ENCODE measurements around the gene PNPLA1.
A peak's percentile ranks its signal among the peaks of the same experiment; 100 is the strongest.

The PNPLA1 gene

GRCh38 chr6:36269834-36270705 lies at the start of gene PNPLA1:
Gene PNPLA1, plus strand, starts transcription at chr6:36270060. Its CDS starts 400 bp downstream, at chr6:36270460.
- no peak for DNase-seq (ENCODE audit: low read depth)

DNA sequence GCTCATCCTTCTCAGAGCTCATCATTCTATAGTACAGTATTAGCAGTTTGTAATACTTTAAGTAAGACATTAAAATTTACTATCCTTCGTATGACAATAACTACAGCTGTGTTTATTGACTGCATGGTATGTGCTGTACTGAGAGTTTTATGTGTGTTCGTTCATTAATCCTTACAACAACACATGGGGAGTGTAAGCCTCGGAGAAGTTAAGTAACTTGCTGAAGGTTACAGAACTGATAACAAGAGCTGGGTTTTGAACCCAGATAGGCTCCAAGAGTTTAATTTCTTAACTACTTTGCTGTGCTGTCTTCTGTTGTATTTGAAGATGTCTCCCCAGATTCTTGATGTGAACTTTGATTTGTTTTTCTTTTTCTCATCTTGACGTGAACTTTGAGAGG lies 49.6 kb upstream of the PNPLA1 start:
- DNase-seq (ENCODE audit: low read depth): no peak

- no peak for DNase-seq (ENCODE audit: low read depth)
Measured at GRCh38 chr6:36221674-36222073, 48.2 kb upstream of the PNPLA1 start.

- no peak for DNase-seq (ENCODE audit: low read depth)
Measured at GRCh38 chr6:36222924-36223323, 46.9 kb upstream of the PNPLA1 start.

GRCh38 chr6:36223706-36224105 lies 46.2 kb upstream of the PNPLA1 start:
- DNase-seq (ENCODE audit: low read depth): no peak

DNA sequence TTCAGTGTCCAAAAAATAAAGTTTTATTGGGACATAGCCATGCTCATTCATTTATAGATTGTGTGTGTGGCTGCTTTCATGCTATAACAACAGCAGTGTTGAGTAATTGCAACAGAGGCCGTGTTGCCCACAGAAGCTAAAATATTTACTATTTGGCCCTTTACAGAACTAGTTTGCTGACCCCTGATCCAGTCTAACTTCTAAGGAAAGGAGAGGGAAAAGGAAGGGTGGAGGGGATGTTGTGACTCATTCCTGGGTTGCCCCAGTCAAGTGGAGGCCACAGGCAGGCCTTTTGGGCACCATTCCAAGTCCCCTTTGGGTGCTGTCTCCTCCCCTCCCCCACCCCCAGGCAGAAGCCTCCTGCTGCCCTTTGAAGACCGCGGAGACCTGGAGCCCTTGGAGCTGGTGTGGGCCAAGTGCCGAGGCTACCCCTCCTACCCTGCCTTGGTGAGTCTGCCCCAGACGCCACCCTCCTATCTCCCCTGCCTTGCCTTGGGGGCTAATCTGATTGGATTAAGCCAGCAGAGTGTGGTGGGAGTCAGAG lies 44.9 kb upstream of the PNPLA1 start:
- DNase-seq (ENCODE audit: low read depth): no peak

- DNase-seq (ENCODE audit: low read depth): no peak
Measured at GRCh38 chr6:36226438-36227047, 43.3 kb upstream of the PNPLA1 start.

GRCh38 chr6:36227379-36228228 lies 42.3 kb upstream of the PNPLA1 start:
- DNase-seq (ENCODE audit: low read depth): no peak

- DNase-seq (ENCODE audit: low read depth): no peak
Measured at GRCh38 chr6:36229223-36229622, 40.6 kb upstream of the PNPLA1 start.

DNA sequence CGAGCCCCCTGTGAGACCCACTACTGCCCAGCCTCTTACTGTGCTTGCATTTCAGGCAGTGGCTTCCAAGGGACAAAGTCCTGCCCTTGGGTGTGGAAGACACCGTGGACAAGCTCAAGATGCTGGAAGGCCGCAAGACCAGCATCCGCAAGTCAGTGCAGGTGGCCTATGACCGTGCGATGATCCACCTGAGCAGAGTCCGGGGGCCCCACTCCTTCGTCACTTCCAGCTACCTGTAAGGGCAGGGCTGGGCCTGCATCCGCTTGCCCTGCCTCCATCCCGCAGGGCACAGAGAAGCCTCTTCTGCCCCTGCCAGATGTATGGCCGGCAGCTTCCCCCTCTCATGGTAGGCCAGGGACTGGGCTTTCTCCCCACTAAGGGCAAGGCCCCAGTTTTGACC lies 39.5 kb upstream of the PNPLA1 start:
- no peak for DNase-seq (ENCODE audit: low read depth)

GRCh38 chr6:36232172-36232571 lies 37.7 kb upstream of the PNPLA1 start:
- no peak for DNase-seq (ENCODE audit: low read depth)

DNA sequence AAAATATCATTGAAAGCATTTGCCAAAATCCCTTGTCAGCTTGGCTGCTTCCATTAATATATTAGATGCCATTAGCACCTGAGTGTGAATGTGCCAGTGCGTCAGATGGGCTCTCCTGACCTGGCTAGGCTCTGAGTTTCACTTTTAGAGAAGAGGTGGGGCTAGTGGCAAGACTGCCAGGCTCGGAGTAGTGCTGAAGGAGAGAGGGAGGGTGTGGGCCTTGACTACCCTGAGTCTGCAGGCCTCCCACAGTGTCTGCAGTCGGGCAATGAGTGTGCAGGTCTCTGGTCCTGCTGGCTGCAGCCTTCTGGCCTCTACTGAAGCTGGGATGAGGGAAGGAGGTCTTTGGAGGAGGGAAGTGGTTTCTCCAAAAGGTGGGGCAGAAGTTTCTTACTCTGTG lies 34.6 kb upstream of the PNPLA1 start:
- no peak for DNase-seq (ENCODE audit: low read depth)

DNA sequence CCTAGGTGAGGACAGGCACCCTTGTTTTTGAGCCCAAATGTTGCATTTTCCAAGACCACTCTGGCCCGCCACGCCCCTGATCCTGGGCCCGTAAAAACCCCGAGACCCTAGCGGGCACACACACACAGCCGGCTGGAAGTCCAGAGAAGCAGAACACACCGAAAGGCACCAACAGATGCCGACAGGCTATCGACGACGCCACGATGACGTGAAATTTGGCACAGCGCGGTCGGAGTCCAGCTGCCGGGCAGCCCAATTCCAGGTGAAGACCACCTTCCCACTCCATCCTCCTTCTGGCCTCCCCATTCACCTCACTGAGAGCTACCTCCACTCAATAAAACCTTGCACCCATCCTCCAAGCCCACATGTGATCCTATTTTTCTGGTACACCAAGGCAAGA lies 34.0 kb upstream of the PNPLA1 start:
- no peak for DNase-seq (ENCODE audit: low read depth)

DNA sequence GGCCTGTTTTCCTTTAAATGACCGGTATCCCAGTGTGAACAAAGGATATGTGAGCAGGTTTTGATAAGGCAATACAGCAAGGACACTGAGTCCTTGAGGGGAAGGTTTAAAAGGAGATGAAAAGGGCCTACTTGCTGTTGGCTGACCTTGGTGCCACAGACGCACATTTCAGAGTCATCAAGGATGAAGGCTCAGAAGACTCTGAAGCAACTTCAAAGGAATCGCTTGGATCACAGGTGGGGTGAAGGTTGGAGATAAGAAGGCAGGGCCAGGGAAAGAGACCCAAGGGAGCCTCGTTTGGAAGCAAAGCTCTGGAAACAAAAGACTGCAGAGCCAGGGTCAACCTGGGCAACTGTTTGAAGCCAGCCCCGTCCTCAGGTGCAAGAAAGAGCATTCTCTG lies 30.1 kb upstream of the PNPLA1 start:
- no peak for DNase-seq (ENCODE audit: low read depth)

DNA sequence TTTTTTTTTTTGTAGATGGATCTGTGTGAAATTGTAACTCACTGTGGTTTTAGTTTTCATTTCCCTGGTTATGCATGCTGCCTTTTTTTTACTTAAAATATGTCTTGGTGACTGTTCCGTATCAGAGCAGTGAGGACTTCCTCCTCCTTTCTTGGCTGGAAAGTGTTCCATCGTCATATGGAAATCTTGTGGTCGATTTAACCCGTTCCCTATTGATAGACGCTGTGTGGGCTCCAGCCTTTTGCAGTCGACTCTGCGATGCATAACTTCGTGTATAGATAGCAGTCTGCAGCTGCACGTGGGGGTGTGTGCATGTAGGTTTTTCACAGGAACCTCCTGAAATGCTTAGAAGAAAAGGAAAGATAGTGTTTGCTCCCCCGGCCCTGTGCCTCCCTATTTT lies 28.1 kb upstream of the PNPLA1 start:
- DNase-seq (ENCODE audit: low read depth): peak; percentile 36

DNA sequence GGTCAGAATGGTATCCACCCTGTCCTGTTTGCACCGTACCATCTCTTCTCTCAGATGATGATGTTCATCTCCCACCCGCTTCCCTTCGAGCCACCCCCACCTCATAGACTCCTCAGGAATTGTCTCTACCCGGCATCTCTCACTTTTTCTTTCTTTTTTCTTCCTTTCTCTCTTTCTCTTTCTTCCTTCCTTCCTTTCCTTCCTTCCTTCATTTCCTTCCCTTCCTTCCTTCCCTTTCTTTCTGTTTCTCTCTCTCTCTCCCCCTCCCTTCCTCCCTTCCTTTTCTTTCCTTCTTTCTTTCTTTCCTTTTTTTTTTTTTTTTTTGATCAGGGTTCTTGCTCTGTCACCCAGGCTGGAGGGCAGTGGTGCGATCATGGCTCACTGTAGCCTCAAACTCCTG lies 27.7 kb upstream of the PNPLA1 start:
- no peak for DNase-seq (ENCODE audit: low read depth)

DNA sequence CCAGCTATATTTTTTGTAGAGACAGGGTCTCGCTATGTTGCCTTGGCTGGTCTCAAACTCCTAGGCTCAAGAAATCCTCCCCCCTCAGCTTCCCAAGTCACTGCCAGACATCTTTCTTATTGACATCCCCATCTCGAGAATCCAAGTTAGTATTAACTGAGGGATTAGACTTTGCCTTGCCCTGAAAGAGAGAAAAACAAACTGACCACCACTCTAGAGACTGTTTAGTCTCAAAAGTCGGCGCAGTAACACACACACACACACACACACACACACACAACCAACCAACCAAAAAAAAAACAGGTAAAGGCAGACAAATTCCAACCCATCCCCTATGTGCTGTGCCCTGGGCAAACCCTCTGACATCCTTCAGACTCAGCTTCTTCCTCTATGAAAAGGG lies 27.2 kb upstream of the PNPLA1 start:
- no peak for DNase-seq (ENCODE audit: low read depth)

DNA sequence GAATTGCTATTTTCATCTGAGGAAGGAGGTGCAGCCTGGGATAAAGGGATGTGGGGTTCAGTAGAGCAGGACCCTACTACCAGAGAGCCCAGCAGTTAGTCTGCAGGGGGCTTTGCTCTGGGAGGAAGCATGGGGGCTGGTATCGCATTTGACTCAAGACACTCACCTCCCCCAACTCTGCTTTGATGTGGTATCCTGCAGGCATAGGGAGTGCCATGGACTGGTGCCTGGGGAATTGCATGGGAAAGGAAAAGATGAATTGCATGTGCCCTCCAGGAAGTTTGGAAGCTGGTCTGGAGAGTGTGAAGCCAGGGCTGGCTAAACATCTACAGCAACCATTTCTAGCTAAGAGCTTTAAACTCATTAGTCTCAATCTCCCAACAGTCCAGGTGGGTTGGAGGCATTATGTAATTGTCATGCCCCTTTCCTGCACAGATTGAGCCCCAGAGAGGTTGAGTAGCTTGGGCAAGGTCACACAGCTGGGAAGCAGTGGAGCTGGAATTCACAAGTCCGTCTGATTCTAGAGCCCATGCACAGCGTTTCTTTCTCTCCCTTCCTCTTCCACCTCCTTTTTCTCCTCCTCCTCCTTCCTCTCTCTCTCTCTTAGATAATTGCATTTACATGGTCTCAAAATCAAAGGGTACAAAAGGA lies 26.2 kb upstream of the PNPLA1 start:
- no peak for DNase-seq (ENCODE audit: low read depth)

- no peak for DNase-seq (ENCODE audit: low read depth)
Measured at GRCh38 chr6:36244641-36245280, 25.1 kb upstream of the PNPLA1 start.

- DNase-seq (ENCODE audit: low read depth): no peak
Measured at GRCh38 chr6:36245572-36246061, 24.2 kb upstream of the PNPLA1 start.

Measured in non-pigmented ciliary epithelial cell (primary cell).